C4-2B (cell line): Measurements from ENCODE around the gene API5.

Experiments
- CTCF ChIP-seq: fragments of 450-650 bp; conservative IDR thresholded peaks from 2 replicates; pipeline ENCODE4 v1.5.1; 2017; ENCODE audit warnings: mild to moderate bottlenecking
- ZFX ChIP-seq: fragments of 450-650 bp; IDR thresholded peaks from 2 replicates; pipeline ENCODE4 v1.6.1; 2017

GRCh38 chr11:43384393-43384792 lies 72.6 kb downstream of the API5 start:
- no peak for TF ChIP-seq CTCF
- TF ChIP-seq ZFX: no peak
